HepG2 (cell line): ENCODE data around the gene CCT8. TPM values are rescaled to one million over a fixed set of nuclear protein-coding genes. Genes with fewer than 3 reads are reported as not detected.

Experiments
- ATAC-seq: fragments of 200-7000 bp; cut with Tn5 transposase; 3 replicates; pipeline ENCODE4 v1.9.1; 2020; ENCODE audit warnings: mild to moderate bottlenecking, moderate library complexity
- BruUV-seq: library from RNA; stranded (reverse); fragments of 400-500 nt; replicated peaks from 2 replicates; lab custom pipeline; 2021; lab: Mats Ljungman, UMichigan
- CTCF ChIA-PET: fragments of 300-600 bp; formaldehyde crosslinking; extraction: SDS; loops from one replicate; lab custom pipeline; 2021; ENCODE audit warnings: low total read pairs, inconsistent platforms, low intra/inter-chr PET ratio; lab: Yijun Ruan, JAX
- POLR2A ChIA-PET: fragments of 350-600 bp; sonication (Branson Sonifier 250); formaldehyde crosslinking; loops from one replicate; lab custom pipeline; 2020; ENCODE audit warnings: antibody characterized with exemption, inconsistent platforms; lab: Yijun Ruan, JAX
- DNase-seq: peaks from one replicate; pipeline ENCODE4 v3.0.0-alpha.2; 2015; ENCODE audit warnings: low spot score
- FAIRE-seq: peaks from 3 replicates; lab custom pipeline; 2011; peaks lifted over from hg19 to GRCh38; lab: Jason Lieb, UNC
- H2AFZ ChIP-seq: one replicate; pipeline ENCODE4 v1.6.1; 2011; ENCODE audit warnings: low read length, inconsistent platforms
- H3K27ac ChIP-seq: fragments of 300-600 bp; 3 replicates; pipeline ENCODE4 v1.8.0; 2011; ENCODE audit warnings: mixed run types, mild to moderate bottlenecking, mixed read lengths, low read length, inconsistent platforms; ENCODE audit not compliant: insufficient read depth; ENCODE audit errors: extremely low read length
- H3K27me3 ChIP-seq, 2 experiments: fragments of 200-600 bp in 1 of 2; 2 replicates in 1 of 2; 3 replicates in 1 of 2; pipeline versions ENCODE4 v1.6.0 to v1.8.0; 2011; ENCODE audit warnings: low read length in 2 of 2, mild to moderate bottlenecking in 2 of 2, moderate library complexity in 2 of 2, inconsistent platforms in 1 of 2; ENCODE audit not compliant: insufficient read depth in 2 of 2, control insufficient read depth in 1 of 2
- H3K36me3 ChIP-seq, 2 experiments: fragments of 200-600 bp in 1 of 2; replicated peaks in 1 of 2; 2 replicates in 1 of 2; 3 replicates in 1 of 2; pipeline versions ENCODE4 v1.5.1 to v1.8.0; 2011; ENCODE audit warnings: low read length in 2 of 2, inconsistent platforms in 1 of 2; ENCODE audit not compliant: insufficient read depth in 2 of 2, control insufficient read depth in 1 of 2
- H3K4me1 ChIP-seq: 2 replicates; pipeline ENCODE4 v1.5.1; 2012; ENCODE audit warnings: low read length, inconsistent platforms; ENCODE audit not compliant: insufficient read depth
- H3K4me2 ChIP-seq: 2 replicates; pipeline ENCODE4 v1.6.0; 2011; ENCODE audit warnings: low read depth, low read length, inconsistent platforms
- H3K4me3 ChIP-seq, 3 experiments: fragments of 200-600 bp in 1 of 3; sonication (generic), shearing (Covaris generic) in 1 of 3; replicated peaks in 1 of 3; 2 replicates each; pipeline ENCODE4 v1.5.1; 2011 to 2016; ENCODE audit warnings: low read length in 3 of 3, inconsistent platforms in 2 of 3, low read depth in 2 of 3, mild to moderate bottlenecking in 2 of 3, control low read depth in 1 of 3, mixed read lengths in 1 of 3; ENCODE audit not compliant: insufficient read depth in 1 of 3
- H3K79me2 ChIP-seq: one replicate; pipeline ENCODE4 v1.6.1; 2011; ENCODE audit warnings: low read length, inconsistent platforms; ENCODE audit not compliant: insufficient read depth
- H3K9ac ChIP-seq: 2 replicates; pipeline ENCODE4 v1.6.0; 2011; ENCODE audit warnings: mild to moderate bottlenecking, low read depth, low read length, inconsistent platforms; ENCODE audit not compliant: insufficient read depth
- H3K9me3 ChIP-seq: 2 replicates; pipeline ENCODE4 v1.5.1; 2012; ENCODE audit warnings: mild to moderate bottlenecking, low read length
- H4K20me1 ChIP-seq: 2 replicates; pipeline ENCODE4 v1.6.0; 2011; ENCODE audit warnings: inconsistent platforms, mild to moderate bottlenecking, low read length, moderate library complexity; ENCODE audit not compliant: insufficient read depth
- AHR ChIP-seq: IDR thresholded peaks from 2 replicates; pipeline ENCODE4 v1.6.1; 2018; ENCODE audit warnings: missing genetic modification reagents, missing compliant biosample characterization
- FOXP4 ChIP-seq: sonication (generic); formaldehyde crosslinking; IDR thresholded peaks from 2 replicates; pipeline ENCODE4 v1.4.0; 2020; ENCODE audit warnings: missing genetic modification reagents
- HDAC2 ChIP-seq: sonication (generic); formaldehyde crosslinking; IDR thresholded peaks from 2 replicates; pipeline ENCODE4 v1.4.0; 2020; ENCODE audit warnings: missing genetic modification reagents
- HDAC6 ChIP-seq: fragments of 200-600 bp; sonication (generic); IDR thresholded peaks from 2 replicates; pipeline ENCODE4 v1.7.0; 2017; ENCODE audit warnings: mild to moderate bottlenecking, antibody characterized with exemption, low read length, low read depth
- HMGXB4 ChIP-seq, 2 experiments: sonication (generic) in 1 of 2; formaldehyde crosslinking in 1 of 2; IDR thresholded peaks; 2 replicates each; pipeline versions ENCODE4 v1.4.0 to v1.6.1; 2018 to 2020; ENCODE audit warnings: missing genetic modification reagents in 2 of 2, borderline replicate concordance in 1 of 2, low read depth in 1 of 2, mild to moderate bottlenecking in 1 of 2, missing biosample characterization in 1 of 2
- KDM6A ChIP-seq: IDR thresholded peaks from 2 replicates; pipeline ENCODE4 v1.6.1; 2016; ENCODE audit warnings: low read depth
- PAF1 ChIP-seq: IDR thresholded peaks from 2 replicates; pipeline ENCODE4 v1.6.1; 2016; ENCODE audit warnings: missing genetic modification reagents, missing compliant biosample characterization
- POLR2A ChIP-seq, 2 experiments: IDR thresholded peaks; 2 replicates each; pipeline ENCODE4 v1.6.1; 2011; ENCODE audit warnings: low read depth in 2 of 2, low read length in 2 of 2, mild to moderate bottlenecking in 1 of 2, moderate library complexity in 1 of 2; ENCODE audit not compliant: insufficient read depth in 1 of 2
- POLR2AphosphoS5 ChIP-seq: IDR thresholded peaks from 2 replicates; pipeline ENCODE4 v1.6.1; 2012; ENCODE audit warnings: low read depth, low read length
- RBM22 ChIP-seq: fragments of 200-400 bp; formaldehyde crosslinking; optimal IDR thresholded peaks from 2 replicates; pipeline ENCODE3; 2017; ENCODE audit warnings: mild to moderate bottlenecking, low read length, moderate library complexity
- RCOR2 ChIP-seq: IDR thresholded peaks from 2 replicates; pipeline ENCODE4 v1.6.1; 2016; ENCODE audit warnings: missing biosample characterization, missing genetic modification reagents
- SMAD9 ChIP-seq: sonication (generic); formaldehyde crosslinking; IDR thresholded peaks from 2 replicates; pipeline ENCODE4 v1.5.1; 2020; ENCODE audit warnings: mild to moderate bottlenecking, missing genetic modification reagents
- ZNF10 ChIP-seq: sonication (generic); formaldehyde crosslinking; IDR thresholded peaks from 2 replicates; pipeline ENCODE4 v1.4.0; 2020; ENCODE audit warnings: mild to moderate bottlenecking, low read depth, missing genetic modification reagents, borderline replicate concordance
- ZNF615 ChIP-seq: sonication (generic); formaldehyde crosslinking; IDR thresholded peaks from 2 replicates; pipeline ENCODE4 v1.5.0; 2020; ENCODE audit warnings: mild to moderate bottlenecking, missing genetic modification reagents, borderline replicate concordance
- ZNF616 ChIP-seq: sonication (generic); formaldehyde crosslinking; IDR thresholded peaks from 2 replicates; pipeline ENCODE4 v1.5.0; 2020; ENCODE audit warnings: low read depth, mild to moderate bottlenecking, missing genetic modification reagents
- ZNF691 ChIP-seq: sonication (generic); formaldehyde crosslinking; IDR thresholded peaks from 2 replicates; pipeline ENCODE4 v1.4.0; 2020; ENCODE audit warnings: missing genetic modification reagents, low read depth, mild to moderate bottlenecking, borderline replicate concordance
- WGBS: methylation state at CpG from one replicate; pipeline ENCODE4 v1.1.6; 2017; ENCODE audit warnings: low lambda C conversion rate; 5-methylcytosine and 5-hydroxymethylcytosine counted together
- in situ Hi-C: cut with HindIII; loops from 2 replicates; pipeline ENCODE4 v1.10.0; 2017; ENCODE audit warnings: low pct_unique_long_range_greater_than_20kb; ENCODE audit not compliant: extremely low pct_ligation_motif_present
- intact Hi-C: fragments of 100-400 bp; cut with micrococcal nuclease; formaldehyde crosslinking; loops from one replicate; pipeline ENCODE4 v1.10.0; 2022; ENCODE audit not compliant: unreplicated experiment
- polyA plus RNA-seq, 8 experiments: library from polyadenylated mRNA; depleted of rRNA in 3 of 8; stranded (reverse) in 7 of 8; unstranded in 1 of 8; fragments of >200 nt; fragmentation: Illumina TruSeq in 4 of 8; extraction: Trizol in 4 of 8; gene quantifications; 2 replicates each; pipeline versions ENCODE4 v1.2.1 to v1.2.3, GENCODE V29; 2011 to 2016; ENCODE audit warnings: low read depth in 4 of 8, missing spikeins in 1 of 8, mixed read lengths in 1 of 8; ENCODE audit not compliant: insufficient read depth in 1 of 8
- total RNA-seq, 5 experiments: library from RNA; depleted of rRNA; stranded (reverse); fragments of >200 nt; fragmentation: Illumina TruSeq; extraction: Trizol; gene quantifications; 2 replicates each; pipeline ENCODE4 v1.2.3, GENCODE V29; 2016; ENCODE audit warnings: low read depth in 1 of 5

CCT8 gene
- total and polyA plus RNA-seq, 2 of the 13 experiments (the other 11 are each of a cell fraction or from before 2014, with no cell fraction given) = 127 to 325 TPM

GRCh38 chr21:29056005-29056404, 17.4 kb downstream of the CCT8 start:
- Histone ChIP-seq H3K4me3 (no peak overlapping the region), H3K36me3 (peaks cover 10 to 71% of the 10 kb centered on the region in 2 experiments), H2AFZ (no peak overlapping the region), H4K20me1 (no peaks in the 10 kb centered on the region), H3K4me2 (no peak overlapping the region), H3K9me3 (no peaks in the 10 kb centered on the region), H3K9ac (no peak overlapping the region), H3K27me3 (no peaks in the 10 kb centered on the region), H3K4me1 (no peaks in the 10 kb centered on the region), H3K27ac (no peak overlapping the region), H3K79me2 (no peaks in the 10 kb centered on the region)
- in situ Hi-C loops (no loop called here), intact Hi-C loops (no loop called here)
- BruUV-seq = TSS peak; percentile 19
- 100% methylated on average over 1 of the region's 1 CpG for WGBS
- CTCF ChIA-PET = no interaction called here
- POLR2A ChIA-PET = no interaction called here
- DNase-seq (no peak), FAIRE-seq (no peak), ATAC-seq (no peak)
- TF ChIP-seq POLR2AphosphoS5 (no peak), RBM22 (peak; percentile 45), FOXP4 (no peak), ZNF691 (CRISPR knock-in tag) (no peak), HDAC2 (CRISPR knock-in tag) (no peak), HMGXB4 (CRISPR knock-in tag; IDR thresholded peaks at IDR 0.05; ENCODE audit: borderline replicate concordance in 1 of 2, low read depth in 1 of 2) (no peak), HDAC6 (no peak), RCOR2 (CRISPR knock-in tag) (no peak), POLR2A (IDR thresholded peaks at IDR 0.05; ENCODE audit: insufficient read depth in 1 of 2, low read depth in 2 of 2, low read length in 2 of 2) (peak in 1 of 2 experiments; percentile 7; a peak in 1 of 4 replicates), SMAD9 (CRISPR knock-in tag) (no peak), KDM6A (CRISPR knock-in tag) (no peak), ZNF616 (CRISPR knock-in tag) (no peak), ZNF10 (CRISPR knock-in tag) (no peak), PAF1 (CRISPR knock-in tag) (0 out of 2 replicates have a peak, but pooled peaks have one; percentile 38), ZNF615 (CRISPR knock-in tag) (no peak), AHR (CRISPR knock-in tag) (no peak)
